ENCODE data around the gene SELENOS.

SELENOS gene

GRCh38 chr15:101310508-101310907, 33.2 kb upstream of the SELENOS start:
- TF ChIP-seq, protein P1, sequence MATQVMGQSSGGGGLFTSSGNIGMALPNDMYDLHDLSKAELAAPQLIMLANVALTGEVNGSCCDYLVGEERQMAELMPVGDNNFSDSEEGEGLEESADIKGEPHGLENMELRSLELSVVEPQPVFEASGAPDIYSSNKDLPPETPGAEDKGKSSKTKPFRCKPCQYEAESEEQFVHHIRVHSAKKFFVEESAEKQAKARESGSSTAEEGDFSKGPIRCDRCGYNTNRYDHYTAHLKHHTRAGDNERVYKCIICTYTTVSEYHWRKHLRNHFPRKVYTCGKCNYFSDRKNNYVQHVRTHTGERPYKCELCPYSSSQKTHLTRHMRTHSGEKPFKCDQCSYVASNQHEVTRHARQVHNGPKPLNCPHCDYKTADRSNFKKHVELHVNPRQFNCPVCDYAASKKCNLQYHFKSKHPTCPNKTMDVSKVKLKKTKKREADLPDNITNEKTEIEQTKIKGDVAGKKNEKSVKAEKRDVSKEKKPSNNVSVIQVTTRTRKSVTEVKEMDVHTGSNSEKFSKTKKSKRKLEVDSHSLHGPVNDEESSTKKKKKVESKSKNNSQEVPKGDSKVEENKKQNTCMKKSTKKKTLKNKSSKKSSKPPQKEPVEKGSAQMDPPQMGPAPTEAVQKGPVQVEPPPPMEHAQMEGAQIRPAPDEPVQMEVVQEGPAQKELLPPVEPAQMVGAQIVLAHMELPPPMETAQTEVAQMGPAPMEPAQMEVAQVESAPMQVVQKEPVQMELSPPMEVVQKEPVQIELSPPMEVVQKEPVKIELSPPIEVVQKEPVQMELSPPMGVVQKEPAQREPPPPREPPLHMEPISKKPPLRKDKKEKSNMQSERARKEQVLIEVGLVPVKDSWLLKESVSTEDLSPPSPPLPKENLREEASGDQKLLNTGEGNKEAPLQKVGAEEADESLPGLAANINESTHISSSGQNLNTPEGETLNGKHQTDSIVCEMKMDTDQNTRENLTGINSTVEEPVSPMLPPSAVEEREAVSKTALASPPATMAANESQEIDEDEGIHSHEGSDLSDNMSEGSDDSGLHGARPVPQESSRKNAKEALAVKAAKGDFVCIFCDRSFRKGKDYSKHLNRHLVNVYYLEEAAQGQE (IDR thresholded peaks at IDR 0.05; ENCODE audit: insufficient replicate concordance, low read depth): no peak
- TF ChIP-seq GABPA (IDR thresholded peaks at IDR 0.05; ENCODE audit: low read depth) (no peak), POLR2AphosphoS5 (IDR thresholded peaks at IDR 0.05; ENCODE audit: low read depth) (no peak), CTCF (IDR thresholded peaks at IDR 0.05; ENCODE audit: insufficient read depth, low read length) (no peak), SPI1 (IDR thresholded peaks at IDR 0.05; ENCODE audit: borderline replicate concordance, low read depth) (no peak)
- Histone ChIP-seq H3K27me3 (ENCODE audit: insufficient read depth, poor library complexity, severe bottlenecking) (no peaks in the 10 kb centered on the region), H3K4me3 (replicated peaks; ENCODE audit: insufficient read depth, low read length) (no peak overlapping the region), H3K27ac (replicated peaks) (no peak overlapping the region)
- no peak for DNase-seq (ENCODE audit: low read depth in 1 of 2, low spot score in 1 of 2)

GRCh38 chr15:101310161-101310480, 32.8 kb upstream of the SELENOS start:
- DNase-seq (ENCODE audit: low read depth in 1 of 2, low spot score in 1 of 2): no peak
- no peak for TF ChIP-seq GABPA (IDR thresholded peaks at IDR 0.05; ENCODE audit: low read depth)
- TF ChIP-seq POLR2AphosphoS5 (IDR thresholded peaks at IDR 0.05; ENCODE audit: low read depth): no peak
- TF ChIP-seq, protein P1 (IDR thresholded peaks at IDR 0.05; ENCODE audit: insufficient replicate concordance, low read depth): no peak
- no peak for TF ChIP-seq CTCF (IDR thresholded peaks at IDR 0.05; ENCODE audit: insufficient read depth, low read length)
- TF ChIP-seq SPI1 (IDR thresholded peaks at IDR 0.05; ENCODE audit: borderline replicate concordance, low read depth): no peak
- H3K4me3 ChIP-seq (replicated peaks; ENCODE audit: insufficient read depth, low read length): no peak overlapping the region
- H3K27ac ChIP-seq (replicated peaks): no peak overlapping the region
- H3K27me3 ChIP-seq (ENCODE audit: insufficient read depth, poor library complexity, severe bottlenecking): no peaks in the 10 kb centered on the region

GRCh38 chr15:101309436-101310160, 32.3 kb upstream of the SELENOS start:
- TF ChIP-seq CTCF (IDR thresholded peaks at IDR 0.05; ENCODE audit: insufficient read depth, low read length): no peak
- TF ChIP-seq GABPA (IDR thresholded peaks at IDR 0.05; ENCODE audit: low read depth): no peak
- TF ChIP-seq POLR2AphosphoS5 (IDR thresholded peaks at IDR 0.05; ENCODE audit: low read depth): no peak
- TF ChIP-seq, protein P1 (IDR thresholded peaks at IDR 0.05; ENCODE audit: insufficient replicate concordance, low read depth): no peak
- no peak for TF ChIP-seq SPI1 (IDR thresholded peaks at IDR 0.05; ENCODE audit: borderline replicate concordance, low read depth)
- H3K27ac ChIP-seq (replicated peaks): no peak overlapping the region
- no peak overlapping the region for H3K4me3 ChIP-seq (replicated peaks; ENCODE audit: insufficient read depth, low read length)
- H3K27me3 ChIP-seq (ENCODE audit: insufficient read depth, poor library complexity, severe bottlenecking): no peaks in the 10 kb centered on the region
- DNase-seq (ENCODE audit: low read depth in 1 of 2, low spot score in 1 of 2): no peak

Data from HL-60 (cell line).